GM18519 (cell line): ENCODE measurements around the gene WWC1.
"Not testable (repeated sequence)": the region's sequence is repeated elsewhere in the genome, so short reads cannot be mapped to it uniquely, and the experiment has no call there.

Source experiments
- ATAC-seq: cut with Tn5 transposase; IDR thresholded peaks from one replicate; pipeline ENCODE4 v1.9.1; 2021; ENCODE audit warnings: mild to moderate bottlenecking, moderate library complexity; ENCODE audit not compliant: unreplicated experiment, low FRiP score

Gene WWC1

DNA sequence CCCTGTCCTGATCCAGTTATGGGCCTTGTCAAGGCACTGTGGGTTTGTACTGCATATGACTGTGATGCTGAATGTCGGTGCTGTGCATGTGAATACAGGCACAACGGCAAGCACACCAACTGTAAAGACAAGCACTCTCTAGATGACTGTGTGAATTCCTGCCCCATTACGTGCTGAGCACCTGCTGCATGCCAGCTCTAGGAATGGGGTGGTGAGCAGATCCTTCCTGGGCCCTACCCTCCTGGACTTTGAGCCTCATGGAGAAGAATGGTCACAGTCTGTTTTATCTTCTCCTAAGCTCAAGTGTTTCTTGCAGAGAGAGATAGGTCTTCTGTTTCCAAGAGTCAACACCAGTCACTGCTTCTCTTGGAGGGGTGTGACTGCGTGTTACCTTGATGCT is 138.9 kb downstream of the WWC1 start:
- ATAC-seq: no peak

DNA sequence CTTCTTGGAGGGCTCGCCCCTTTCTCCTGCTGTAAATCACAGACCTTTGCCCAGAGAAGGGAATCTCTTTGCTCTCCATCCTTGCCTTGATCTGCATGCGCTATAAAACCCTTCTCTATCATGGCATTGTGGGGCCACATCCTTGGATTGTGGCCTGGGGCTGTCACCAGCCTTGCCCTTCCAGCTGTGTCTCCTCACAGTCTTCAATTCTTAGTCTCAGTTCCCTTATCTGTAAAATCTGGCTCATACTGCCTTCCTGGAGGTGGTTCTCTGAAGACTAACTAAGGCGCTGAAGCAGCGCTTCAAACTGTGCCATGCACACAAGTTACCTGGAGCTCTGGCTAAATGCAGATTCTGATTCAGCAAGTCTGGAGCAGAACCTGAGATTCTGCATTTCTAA is 141.5 kb downstream of the WWC1 start:
- no peak for ATAC-seq

DNA sequence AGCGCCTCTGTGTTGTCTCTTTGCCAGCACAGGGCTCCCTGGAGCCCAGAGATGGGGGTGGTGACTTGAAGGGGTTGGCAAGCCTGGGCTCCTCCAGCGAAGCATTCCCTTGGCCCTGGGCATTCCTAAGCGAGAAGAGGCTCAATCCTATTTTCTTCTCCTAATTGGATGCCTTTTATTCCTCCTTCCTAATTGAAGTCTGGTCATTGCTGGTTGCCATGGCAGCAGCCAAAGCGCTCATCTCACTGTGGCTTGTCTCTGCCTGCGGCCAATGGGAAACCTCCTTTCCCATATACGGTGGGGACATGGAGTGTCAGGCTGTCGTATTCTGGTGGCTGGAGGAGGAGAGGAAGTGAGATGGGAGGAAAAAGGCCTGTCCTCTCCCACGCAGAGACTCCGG is 142.6 kb downstream of the WWC1 start:
- no peak for ATAC-seq

DNA sequence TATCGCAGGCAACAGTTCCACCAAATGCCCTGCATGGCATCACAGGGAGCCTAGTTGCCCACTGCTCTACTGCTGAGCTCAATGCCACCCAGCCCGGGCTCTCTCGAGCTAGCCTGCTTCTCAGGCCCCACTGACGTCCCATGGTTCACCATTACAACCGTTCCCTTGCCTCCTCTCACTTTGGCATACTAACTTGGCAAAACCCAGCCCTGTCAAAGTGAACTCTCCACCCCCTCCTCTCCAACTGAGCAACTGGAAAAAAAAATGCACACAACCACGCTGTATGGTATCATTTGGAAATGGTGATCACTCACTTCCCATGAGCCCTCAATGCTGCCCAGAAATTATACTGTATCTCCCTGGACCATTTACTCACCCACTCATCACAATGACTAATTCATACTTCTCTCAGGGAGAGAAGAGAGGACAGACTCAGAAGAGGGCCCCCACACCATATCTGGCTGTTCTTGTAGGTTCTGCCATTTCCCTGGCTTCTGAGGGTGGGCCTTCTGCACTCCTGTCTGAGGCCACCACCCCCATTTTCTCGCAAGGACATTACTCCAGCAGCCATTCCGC is 143.4 kb downstream of the WWC1 start:
- no peak for ATAC-seq

DNA sequence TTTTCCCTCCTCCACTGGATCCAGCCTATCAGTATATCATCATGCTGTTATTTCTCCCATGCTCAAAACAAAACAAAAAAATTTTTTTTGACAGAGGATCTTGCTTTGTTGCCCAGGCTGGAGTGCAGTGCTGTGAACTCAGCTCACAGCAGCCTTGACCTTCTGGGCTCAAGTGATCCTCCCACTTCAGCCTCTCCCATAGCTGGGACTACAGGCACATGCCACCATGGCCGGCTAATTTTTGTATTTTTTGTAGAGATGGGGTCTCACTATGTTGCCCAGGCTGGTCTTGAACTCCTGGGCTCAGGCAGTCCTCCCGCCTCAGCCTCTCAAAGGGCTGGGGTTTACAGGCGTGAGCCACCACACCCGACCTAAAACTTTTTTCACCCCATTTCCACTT is 143.9 kb downstream of the WWC1 start:
- not testable (repeated sequence) for ATAC-seq

DNA sequence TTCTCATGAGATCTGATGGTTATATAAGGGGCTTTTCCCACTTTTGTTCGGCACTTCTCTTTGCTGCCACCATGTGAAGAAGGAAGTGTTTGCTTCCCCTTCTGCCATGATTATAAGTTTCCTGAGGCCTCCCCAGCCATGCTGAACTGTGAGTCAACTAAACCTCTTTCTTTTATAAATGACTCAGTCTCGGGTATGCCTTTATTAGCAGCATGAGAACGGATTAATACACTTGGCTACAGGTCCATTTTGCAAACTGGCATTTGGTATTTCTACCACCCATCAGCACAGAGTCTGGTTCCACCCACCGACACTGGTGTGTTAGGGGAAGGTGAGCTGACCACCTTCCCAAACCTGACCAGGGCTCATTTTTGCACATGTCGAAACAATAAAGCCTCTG is 146.9 kb downstream of the WWC1 start:
- no peak for ATAC-seq

DNA sequence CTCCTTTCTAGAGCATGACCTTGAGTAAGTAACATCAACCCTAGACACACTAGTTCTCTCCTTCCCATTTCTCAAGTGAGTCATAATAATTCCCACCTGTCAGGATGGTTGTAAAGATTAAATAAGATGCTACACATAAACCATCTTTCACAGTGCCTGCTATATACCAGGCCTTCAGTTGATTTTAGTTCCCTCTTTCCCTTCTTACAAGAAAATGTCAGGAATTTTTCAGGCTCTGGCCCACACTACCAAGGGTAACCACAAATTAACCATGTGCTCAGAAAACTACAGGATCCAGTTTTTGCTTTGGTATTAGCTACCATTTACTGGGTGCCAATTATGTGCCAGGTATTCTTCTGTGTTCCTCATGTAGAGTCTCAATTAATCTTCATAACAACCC is 152.1 kb downstream of the WWC1 start:
- ATAC-seq: no peak

DNA sequence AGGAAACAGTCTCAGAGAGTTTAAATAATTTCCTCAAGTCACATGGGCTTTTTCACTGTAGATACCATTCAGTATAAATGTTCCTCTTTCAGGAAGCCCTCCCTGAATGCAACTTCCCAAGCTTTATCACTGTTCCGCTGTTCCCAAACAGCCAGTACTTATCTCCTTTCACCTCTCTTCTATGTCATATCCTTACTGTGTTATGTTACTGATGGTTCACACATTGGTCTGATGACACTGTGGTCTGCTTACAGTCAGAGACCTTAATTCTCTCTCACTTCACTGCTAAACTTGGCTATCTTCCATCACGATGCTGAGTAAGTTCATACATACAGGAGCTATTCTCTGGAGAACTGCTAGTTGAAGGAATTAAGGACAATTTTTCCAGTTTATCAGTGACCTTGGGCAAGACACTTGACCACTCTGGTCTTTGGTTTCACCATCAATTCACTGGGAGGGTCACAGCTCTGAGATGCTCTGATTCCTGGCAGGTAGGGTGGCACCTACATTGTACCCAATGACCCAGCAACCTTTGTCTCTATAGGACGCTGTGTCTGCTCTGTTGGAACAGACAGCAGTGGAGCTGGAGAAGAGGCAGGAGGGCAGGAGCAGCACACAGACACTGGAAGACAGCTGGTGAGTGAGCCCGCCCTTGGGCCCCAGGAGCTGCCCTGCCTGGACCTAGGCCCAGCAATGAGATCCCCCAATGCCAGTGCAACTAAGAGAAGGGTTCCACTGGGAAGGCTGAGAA is 152.7 kb downstream of the WWC1 start:
- ATAC-seq: no peak

DNA sequence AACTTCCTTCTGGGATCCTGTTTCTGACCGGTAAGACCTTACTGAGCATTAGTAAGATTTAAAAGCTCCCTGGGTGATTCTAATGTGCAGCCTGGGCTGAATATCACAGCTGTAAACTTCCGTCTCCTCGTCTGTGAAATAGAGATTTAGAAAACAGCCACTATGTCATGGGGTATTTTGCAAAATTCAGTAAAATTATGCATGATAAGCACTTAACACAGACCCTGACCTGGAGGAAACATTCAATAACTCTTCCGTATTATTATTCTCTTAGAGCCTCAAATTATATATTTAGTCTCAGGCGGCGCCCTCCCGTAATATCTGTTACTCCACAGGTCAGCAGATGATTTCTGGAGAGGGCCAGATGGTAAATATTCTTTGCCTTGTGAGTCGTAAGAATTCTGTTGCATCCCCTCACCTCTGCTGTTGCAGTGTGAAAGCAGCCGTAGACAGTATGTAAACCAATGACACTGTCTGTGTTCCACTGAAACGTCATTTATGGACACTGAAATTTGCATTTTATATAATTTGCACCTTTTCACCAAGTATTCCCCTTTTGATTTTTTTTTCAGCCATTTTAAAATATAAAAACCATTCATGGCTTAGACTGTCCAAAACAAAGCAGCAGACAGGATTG is 155.7 kb downstream of the WWC1 start:
- no peak for ATAC-seq

DNA sequence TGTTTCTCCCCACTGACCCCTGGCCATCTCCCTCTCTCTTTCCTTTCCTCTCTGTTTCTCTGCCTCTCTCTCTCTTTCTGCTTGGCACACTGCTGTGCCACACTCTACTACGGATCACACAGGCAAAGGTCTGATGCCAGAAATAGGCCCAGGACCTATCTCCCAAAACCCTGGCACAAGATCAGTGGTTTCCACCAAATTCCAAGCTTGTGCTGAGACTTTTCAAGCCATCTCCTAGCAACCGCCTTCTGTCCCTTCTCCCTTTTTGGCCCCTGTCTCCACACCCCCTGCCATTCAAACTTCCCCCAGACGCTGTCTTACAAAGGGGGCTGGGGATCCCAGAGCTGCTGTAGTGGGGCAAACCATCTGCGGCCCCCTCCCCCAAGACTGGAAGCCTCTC is 156.4 kb downstream of the WWC1 start:
- ATAC-seq: no peak

DNA sequence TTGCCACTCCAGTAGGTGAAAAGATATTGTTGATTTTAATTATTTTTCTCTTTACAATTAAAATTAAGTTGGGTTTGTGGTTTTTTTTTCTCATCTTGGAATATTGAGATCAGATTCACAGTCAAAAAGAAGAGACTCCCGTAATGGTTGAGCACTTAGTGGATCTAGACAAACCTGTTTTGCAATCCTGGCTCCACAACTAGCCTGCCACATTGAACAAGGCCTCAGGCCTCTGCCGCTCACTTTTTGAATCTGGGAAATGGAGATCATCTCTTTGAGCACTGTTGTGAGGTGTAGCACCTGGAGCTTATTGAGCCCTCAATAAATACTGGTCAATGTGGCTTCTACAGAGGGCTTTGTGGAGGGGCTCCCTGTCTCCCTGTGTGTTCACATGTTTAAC is 157.7 kb downstream of the WWC1 start:
- ATAC-seq: no peak

DNA sequence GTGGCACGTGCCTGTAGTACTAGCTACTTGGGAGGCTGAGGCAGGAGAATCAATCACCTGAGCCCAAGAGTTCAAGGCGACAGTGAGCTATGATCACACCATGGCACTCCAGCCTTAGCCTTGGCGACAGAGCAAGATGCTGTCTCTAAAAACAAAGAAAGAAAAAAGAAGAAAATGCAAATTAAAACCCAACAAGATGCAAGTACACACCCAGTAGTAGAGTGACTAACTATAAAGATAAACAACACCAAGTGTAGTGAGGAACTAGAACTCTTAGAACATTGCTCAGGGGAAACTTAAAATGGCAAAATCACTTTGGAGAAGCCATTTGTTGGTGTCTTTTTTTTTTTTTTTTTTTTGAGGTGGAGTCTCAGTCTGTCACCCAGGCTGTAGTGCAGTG is 160.1 kb downstream of the WWC1 start:
- ATAC-seq: no peak

DNA sequence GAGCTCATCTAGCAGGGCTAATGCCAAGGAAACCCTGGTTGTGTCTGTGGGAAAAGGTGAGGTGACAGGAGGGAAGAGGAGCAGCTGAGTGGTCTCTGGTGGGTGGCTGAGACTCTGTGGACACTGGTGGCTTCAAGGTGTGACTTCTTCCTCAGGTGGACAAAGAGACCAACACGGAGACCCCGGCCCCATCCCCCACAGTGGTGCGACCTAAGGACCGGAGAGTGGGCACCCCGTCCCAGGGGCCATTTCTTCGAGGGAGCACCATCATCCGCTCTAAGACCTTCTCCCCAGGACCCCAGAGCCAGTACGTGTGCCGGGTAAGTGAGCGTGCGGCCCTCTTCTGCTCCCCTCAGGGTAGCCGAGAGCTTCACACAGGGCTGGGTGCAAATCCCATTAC is 163.8 kb downstream of the WWC1 start:
- no peak for ATAC-seq

DNA sequence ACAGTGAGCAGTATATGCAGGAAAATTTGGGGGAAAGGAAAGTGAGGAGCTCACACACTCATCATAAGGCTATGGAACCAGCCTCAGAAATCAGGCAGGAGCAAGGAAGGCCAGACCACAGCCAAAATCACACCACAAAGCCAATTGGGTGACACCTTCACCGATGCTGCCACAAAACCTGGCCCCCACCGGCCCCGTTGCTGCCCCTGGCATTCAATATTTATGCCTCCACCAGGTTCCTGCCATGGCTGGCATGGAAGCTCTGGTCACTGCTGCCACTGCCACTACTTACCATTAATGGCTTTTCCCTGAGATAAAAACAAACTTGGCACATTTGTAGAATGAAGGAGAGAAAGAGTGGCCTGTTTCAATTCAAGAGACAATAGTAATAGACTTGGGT is 166.1 kb downstream of the WWC1 start:
- no peak for ATAC-seq

DNA sequence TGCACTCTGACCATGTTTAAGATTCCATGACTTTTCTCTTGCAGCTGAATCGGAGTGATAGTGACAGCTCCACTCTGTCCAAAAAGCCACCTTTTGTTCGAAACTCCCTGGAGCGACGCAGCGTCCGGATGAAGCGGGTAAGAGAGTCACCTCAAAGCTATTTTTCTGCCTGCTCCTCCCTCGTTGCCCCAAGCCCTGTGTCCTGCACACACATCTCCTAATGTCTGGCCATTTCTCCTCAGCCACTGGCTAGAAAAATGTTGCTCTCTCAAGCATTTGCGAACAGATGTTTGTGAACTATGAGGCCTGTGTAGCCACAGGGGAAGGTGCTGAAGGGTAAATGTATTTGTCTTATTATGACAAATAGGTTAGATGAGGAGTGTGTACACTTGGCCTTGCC is 169.2 kb downstream of the WWC1 start:
- ATAC-seq: no peak

DNA sequence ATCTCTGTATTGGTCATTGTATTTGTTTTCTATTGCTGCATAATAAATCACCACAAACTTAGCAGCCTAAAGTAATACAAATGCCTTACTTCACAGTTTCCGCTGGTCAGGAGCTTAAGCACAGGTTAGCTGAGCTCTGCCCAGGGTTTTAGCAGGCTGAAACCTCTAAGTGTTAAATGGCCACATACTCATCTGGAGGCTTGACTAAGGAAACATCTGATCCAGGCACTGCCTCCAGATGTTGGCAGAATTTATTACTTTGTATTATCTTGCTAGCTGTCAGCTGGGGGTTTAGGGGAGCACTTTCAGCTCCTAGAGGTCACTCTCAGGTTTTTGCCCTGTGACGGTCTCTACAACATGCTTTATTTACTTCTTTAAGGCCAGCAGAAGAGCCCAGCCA is 171.6 kb downstream of the WWC1 start:
- ATAC-seq: no peak

DNA sequence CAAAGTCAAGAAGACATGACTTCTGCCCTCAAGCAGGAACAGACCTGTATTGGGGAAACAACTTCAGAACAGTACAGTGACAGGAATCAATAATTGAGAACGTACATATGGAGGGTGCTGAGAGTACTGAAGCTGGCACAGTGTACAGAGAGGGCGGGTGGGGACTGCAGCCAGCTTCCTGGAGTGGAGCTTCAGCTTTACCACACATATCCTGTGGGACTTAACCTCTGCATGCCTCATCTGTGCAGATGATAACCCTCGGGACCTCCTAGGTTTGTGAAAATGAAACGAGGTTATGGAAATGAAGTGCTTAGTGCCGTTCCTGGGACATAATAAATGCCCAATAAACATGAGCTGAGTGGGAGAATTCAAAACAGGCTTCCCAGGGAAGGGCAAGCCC is 172.8 kb downstream of the WWC1 start:
- no peak for ATAC-seq

DNA sequence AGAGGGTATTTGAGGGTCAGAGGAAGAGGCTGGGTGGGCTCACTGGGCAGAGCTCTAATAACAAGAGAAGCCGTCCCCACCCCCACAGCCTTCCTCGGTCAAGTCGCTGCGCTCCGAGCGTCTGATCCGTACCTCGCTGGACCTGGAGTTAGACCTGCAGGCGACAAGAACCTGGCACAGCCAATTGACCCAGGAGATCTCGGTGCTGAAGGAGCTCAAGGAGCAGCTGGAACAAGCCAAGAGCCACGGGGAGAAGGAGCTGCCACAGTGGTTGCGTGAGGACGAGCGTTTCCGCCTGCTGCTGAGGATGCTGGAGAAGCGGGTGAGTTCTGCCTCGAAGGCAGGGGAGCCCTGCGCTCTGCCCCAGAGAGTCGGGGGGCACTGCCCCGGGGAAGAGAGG is 173.2 kb downstream of the WWC1 start:
- ATAC-seq: no peak

DNA sequence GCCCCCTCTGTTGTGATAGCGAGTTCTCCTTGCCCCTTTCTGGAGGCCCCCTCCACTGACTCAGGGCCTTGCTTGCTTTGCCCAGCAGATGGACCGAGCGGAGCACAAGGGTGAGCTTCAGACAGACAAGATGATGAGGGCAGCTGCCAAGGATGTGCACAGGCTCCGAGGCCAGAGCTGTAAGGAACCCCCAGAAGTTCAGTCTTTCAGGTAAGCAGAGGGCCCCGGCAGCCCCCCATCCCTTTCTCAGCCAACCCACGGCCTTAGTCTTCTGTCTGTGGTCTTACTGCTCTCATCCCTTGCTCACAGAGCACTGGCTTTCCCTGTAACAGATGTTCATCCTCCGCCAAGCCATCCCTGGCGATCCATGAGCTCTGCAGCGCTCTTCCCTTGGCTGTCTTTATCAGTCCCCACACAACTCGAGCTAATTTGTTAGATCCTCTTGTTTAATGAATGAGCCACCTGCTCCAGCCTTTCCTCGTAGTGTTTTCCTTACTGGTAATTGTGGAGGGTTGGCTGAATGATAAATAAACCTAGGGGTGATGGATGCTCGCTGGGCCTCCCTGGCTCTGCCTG is 176.4 kb downstream of the WWC1 start:
- no peak for ATAC-seq

DNA sequence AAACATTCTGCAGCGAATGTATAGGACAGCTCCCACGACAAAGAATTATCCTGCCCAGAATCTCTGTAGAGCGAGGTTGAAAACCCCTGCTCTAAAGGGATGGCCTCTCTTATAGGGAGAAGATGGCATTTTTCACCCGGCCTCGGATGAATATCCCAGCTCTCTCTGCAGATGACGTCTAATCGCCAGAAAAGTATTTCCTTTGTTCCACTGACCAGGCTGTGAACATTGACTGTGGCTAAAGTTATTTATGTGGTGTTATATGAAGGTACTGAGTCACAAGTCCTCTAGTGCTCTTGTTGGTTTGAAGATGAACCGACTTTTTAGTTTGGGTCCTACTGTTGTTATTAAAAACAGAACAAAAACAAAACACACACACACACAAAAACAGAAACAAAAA is 177.4 kb downstream of the WWC1 start:
- no peak for ATAC-seq

DNA sequence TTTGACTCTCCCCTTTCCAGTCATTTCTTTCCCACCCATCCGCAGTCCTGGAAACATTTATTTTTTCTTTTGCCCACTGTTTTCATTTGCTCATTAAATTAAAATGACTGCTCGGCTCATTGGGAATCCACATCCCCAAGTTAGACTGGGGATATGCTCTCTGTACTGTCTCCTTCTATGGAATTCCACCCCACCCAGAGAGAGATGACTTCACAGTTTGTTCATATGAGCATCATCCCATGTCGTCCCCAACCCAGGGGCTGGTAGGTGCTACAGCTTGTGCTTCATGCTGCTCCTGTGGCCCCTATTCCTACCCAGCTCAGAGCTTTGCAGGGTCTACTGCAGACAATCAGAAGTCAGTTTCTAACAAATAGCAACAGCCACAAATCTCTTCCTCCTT is 178.4 kb downstream of the WWC1 start:
- ATAC-seq: no peak

DNA sequence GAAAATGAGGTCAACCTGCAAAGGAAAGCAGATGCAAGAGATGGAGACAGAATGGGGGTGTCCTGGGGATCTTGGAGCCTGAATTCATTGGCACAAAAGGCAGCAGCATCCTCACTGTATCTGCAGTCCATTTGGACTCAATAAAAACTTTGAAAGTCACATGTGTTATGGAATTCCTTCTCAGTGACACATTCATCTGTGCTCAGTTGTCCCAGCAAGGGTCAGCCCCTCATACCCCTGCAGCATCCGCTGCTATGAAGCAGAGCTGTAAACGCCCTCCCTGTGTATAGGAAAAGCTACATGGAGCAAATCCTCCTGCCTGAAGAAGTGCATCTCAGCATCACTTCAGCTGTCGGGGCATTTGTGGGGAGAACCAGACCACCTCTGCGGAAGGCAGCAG is 180.3 kb downstream of the WWC1 start:
- no peak for ATAC-seq
